ENCODE measurements around the gene DNAJC22. TPM values are rescaled to one million over a fixed set of nuclear protein-coding genes. Genes with fewer than 3 reads are reported as not detected.

The DNAJC22 gene
- total RNA-seq, 2 experiments from 2014 or later = 0.16 to 0.76 TPM

DNA sequence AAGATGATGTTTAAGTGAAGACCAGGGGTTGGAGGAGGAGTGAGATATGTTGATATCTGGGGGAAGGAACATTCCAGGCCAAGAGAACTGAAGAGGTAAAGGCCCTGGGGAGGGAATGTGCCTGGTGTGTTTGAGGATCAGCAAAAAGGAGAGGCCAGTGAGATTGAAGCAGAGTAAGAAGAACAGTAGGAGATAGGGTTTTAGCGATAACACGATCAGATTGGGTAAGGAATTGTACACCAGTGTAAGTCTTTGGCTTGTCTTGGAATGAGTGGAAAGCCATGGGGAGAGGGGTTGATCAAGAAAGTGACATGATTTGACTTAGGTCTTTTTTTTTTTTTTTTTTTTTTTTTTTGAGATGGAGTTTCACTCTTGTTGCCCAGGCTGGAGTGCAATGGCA is 18.8 kb upstream of the DNAJC22 start:
- no peaks in the 10 kb centered on the region for H3K9me2 ChIP-seq (ENCODE audit: insufficient read depth, low read length)
- CTCF ChIA-PET (ENCODE audit: unreplicated experiment) = no interaction called here
- intact Hi-C loops (cut with micrococcal nuclease; ENCODE audit: unreplicated experiment) = no loop called here
- POLR2A ChIA-PET = no interaction called here
- no peak overlapping the region for H3K4me3 ChIP-seq (ENCODE audit: low read depth, low read length, poor library complexity, severe bottlenecking)
- no peak for TF ChIP-seq EZH2phosphoT487 (IDR thresholded peaks at IDR 0.05; ENCODE audit: borderline replicate concordance, low read depth, low read length)
- TF ChIP-seq, protein P1, sequence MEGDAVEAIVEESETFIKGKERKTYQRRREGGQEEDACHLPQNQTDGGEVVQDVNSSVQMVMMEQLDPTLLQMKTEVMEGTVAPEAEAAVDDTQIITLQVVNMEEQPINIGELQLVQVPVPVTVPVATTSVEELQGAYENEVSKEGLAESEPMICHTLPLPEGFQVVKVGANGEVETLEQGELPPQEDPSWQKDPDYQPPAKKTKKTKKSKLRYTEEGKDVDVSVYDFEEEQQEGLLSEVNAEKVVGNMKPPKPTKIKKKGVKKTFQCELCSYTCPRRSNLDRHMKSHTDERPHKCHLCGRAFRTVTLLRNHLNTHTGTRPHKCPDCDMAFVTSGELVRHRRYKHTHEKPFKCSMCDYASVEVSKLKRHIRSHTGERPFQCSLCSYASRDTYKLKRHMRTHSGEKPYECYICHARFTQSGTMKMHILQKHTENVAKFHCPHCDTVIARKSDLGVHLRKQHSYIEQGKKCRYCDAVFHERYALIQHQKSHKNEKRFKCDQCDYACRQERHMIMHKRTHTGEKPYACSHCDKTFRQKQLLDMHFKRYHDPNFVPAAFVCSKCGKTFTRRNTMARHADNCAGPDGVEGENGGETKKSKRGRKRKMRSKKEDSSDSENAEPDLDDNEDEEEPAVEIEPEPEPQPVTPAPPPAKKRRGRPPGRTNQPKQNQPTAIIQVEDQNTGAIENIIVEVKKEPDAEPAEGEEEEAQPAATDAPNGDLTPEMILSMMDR (conservative IDR thresholded peaks at IDR 0.05; ENCODE audit: low read length) = no peak
- BruUV-seq (replicated peaks) = no TSS peak
- no peak overlapping the region for H2AFZ ChIP-seq (ENCODE audit: low read length)
- no peaks in the 10 kb centered on the region for H4K20me1 ChIP-seq (ENCODE audit: insufficient read depth, low read length)
- no peaks in the 10 kb centered on the region for H3K9me3 ChIP-seq (ENCODE audit: low read length)
- H3K79me2 ChIP-seq (ENCODE audit: insufficient read depth, low read depth, low read length) = peaks cover 16% of the 10 kb centered on the region; the same call in 1 of the 2 replicates
- peaks cover 75% of the 10 kb centered on the region for H3K36me3 ChIP-seq (ENCODE audit: insufficient read depth, low read length)
- H3K27ac ChIP-seq (ENCODE audit: low read depth, low read length, poor library complexity, severe bottlenecking) = no peak overlapping the region
- no peak overlapping the region for H3K4me2 ChIP-seq (ENCODE audit: low read length)
- no peak for DNase-seq (ENCODE audit: low spot score)
- H3K4me1 ChIP-seq (ENCODE audit: insufficient read depth, low read length, poor library complexity, severe bottlenecking) = peaks cover 15% of the 10 kb centered on the region

GRCh38 chr12:49328816-49329215 is 17.9 kb upstream of the DNAJC22 start:
- no peak overlapping the region for H2AFZ ChIP-seq (ENCODE audit: low read length)
- no peak for DNase-seq (ENCODE audit: low spot score)
- no peak overlapping the region for H3K4me2 ChIP-seq (ENCODE audit: low read length)
- H4K20me1 ChIP-seq (ENCODE audit: insufficient read depth, low read length) = no peaks in the 10 kb centered on the region
- no peak overlapping the region for H3K4me3 ChIP-seq (ENCODE audit: low read depth, low read length, poor library complexity, severe bottlenecking)
- intact Hi-C loops (cut with micrococcal nuclease; ENCODE audit: unreplicated experiment) = no loop called here
- BruUV-seq (replicated peaks) = no TSS peak
- peaks cover 15% of the 10 kb centered on the region for H3K4me1 ChIP-seq (ENCODE audit: insufficient read depth, low read length, poor library complexity, severe bottlenecking)
- CTCF ChIA-PET (ENCODE audit: unreplicated experiment) = no interaction called here
- H3K79me2 ChIP-seq (ENCODE audit: insufficient read depth, low read depth, low read length) = peaks cover 9% of the 10 kb centered on the region; the same call in 1 of the 2 replicates
- no peak overlapping the region for H3K27ac ChIP-seq (ENCODE audit: low read depth, low read length, poor library complexity, severe bottlenecking)
- TF ChIP-seq, protein P1 (conservative IDR thresholded peaks at IDR 0.05; ENCODE audit: low read length) = no peak
- TF ChIP-seq EZH2phosphoT487 (IDR thresholded peaks at IDR 0.05; ENCODE audit: borderline replicate concordance, low read depth, low read length) = no peak
- POLR2A ChIA-PET = no interaction called here
- peaks cover 69% of the 10 kb centered on the region for H3K36me3 ChIP-seq (ENCODE audit: insufficient read depth, low read length)
- H3K9me2 ChIP-seq (ENCODE audit: insufficient read depth, low read length) = no peaks in the 10 kb centered on the region
- no peaks in the 10 kb centered on the region for H3K9me3 ChIP-seq (ENCODE audit: low read length)

- no peak overlapping the region for H3K4me3 ChIP-seq (ENCODE audit: low read depth, low read length, poor library complexity, severe bottlenecking)
- no peak overlapping the region for H3K27ac ChIP-seq (ENCODE audit: low read depth, low read length, poor library complexity, severe bottlenecking)
- ChIA-PET CTCF (ENCODE audit: unreplicated experiment) (no interaction called here), POLR2A (no interaction called here)
- DNase-seq (ENCODE audit: low spot score) = no peak
- no peaks in the 10 kb centered on the region for H3K9me2 ChIP-seq (ENCODE audit: insufficient read depth, low read length)
- no peaks in the 10 kb centered on the region for H3K79me2 ChIP-seq (ENCODE audit: insufficient read depth, low read depth, low read length)
- intact Hi-C loops (cut with micrococcal nuclease; ENCODE audit: unreplicated experiment) = no loop called here
- H3K9me3 ChIP-seq (ENCODE audit: low read length) = no peaks in the 10 kb centered on the region
- no peak overlapping the region for H3K4me2 ChIP-seq (ENCODE audit: low read length)
- H4K20me1 ChIP-seq (ENCODE audit: insufficient read depth, low read length) = no peaks in the 10 kb centered on the region
- TSS peak; percentile 39 for BruUV-seq (replicated peaks)
- no peak for TF ChIP-seq EZH2phosphoT487 (IDR thresholded peaks at IDR 0.05; ENCODE audit: borderline replicate concordance, low read depth, low read length)
- TF ChIP-seq, protein P1 (conservative IDR thresholded peaks at IDR 0.05; ENCODE audit: low read length) = no peak
- no peak overlapping the region for H2AFZ ChIP-seq (ENCODE audit: low read length)
- H3K4me1 ChIP-seq (ENCODE audit: insufficient read depth, low read length, poor library complexity, severe bottlenecking) = peaks cover 6% of the 10 kb centered on the region
- peaks cover 60% of the 10 kb centered on the region for H3K36me3 ChIP-seq (ENCODE audit: insufficient read depth, low read length)
Observed at GRCh38 chr12:49330032-49330619, 16.6 kb upstream of the DNAJC22 start.
